Ectodermal cell (in vitro differentiated cells): ENCODE data around the gene CNTNAP5.

Experiments
- H3K27ac ChIP-seq: 2 replicates; pipeline ENCODE4 v1.7.0; 2013; ENCODE audit warnings: mild to moderate bottlenecking, low read depth, low read length; ENCODE audit not compliant: insufficient read depth, poor library complexity, severe bottlenecking
- H3K27me3 ChIP-seq: 2 replicates; pipeline ENCODE4 v1.7.0; 2013; ENCODE audit warnings: mild to moderate bottlenecking, low read length; ENCODE audit not compliant: insufficient read depth, control insufficient read depth, poor library complexity, severe bottlenecking
- H3K36me3 ChIP-seq: one replicate; pipeline ENCODE4 v1.7.0; 2013; ENCODE audit warnings: low read length; ENCODE audit not compliant: control insufficient read depth, insufficient read depth
- H3K4me1 ChIP-seq: one replicate; pipeline ENCODE4 v1.7.0; 2013; ENCODE audit warnings: low read length; ENCODE audit not compliant: control insufficient read depth, insufficient read depth
- H3K4me3 ChIP-seq: 2 replicates; pipeline ENCODE4 v1.7.0; 2013; ENCODE audit warnings: low read depth, low read length, control low read depth; ENCODE audit not compliant: insufficient read depth
- H3K9me3 ChIP-seq: 2 replicates; pipeline ENCODE4 v1.7.0; 2013; ENCODE audit warnings: mild to moderate bottlenecking, low read length, moderate library complexity; ENCODE audit not compliant: control insufficient read depth
- WGBS, 2 experiments: methylation state at CpG; one replicate each; pipeline ENCODE4 v1.1.7; 2013; ENCODE audit warnings: missing lambda C conversion rate in 2 of 2; 5-methylcytosine and 5-hydroxymethylcytosine counted together

The CNTNAP5 gene

GRCh38 chr2:124832521-124832920 is 807.4 kb downstream of the CNTNAP5 start:
- no peaks in the 10 kb centered on the region for H3K9me3 ChIP-seq
- no peaks in the 10 kb centered on the region for H3K27me3 ChIP-seq
- no peaks in the 10 kb centered on the region for H3K36me3 ChIP-seq
- H3K27ac ChIP-seq = no peak overlapping the region
- 78% methylated on average over 2 of the region's 2 CpGs; no CpG with 5 or more reads in 1 of the 2 experiments for WGBS, 2 experiments
- H3K4me3 ChIP-seq = no peak overlapping the region
- H3K4me1 ChIP-seq = no peaks in the 10 kb centered on the region

DNA sequence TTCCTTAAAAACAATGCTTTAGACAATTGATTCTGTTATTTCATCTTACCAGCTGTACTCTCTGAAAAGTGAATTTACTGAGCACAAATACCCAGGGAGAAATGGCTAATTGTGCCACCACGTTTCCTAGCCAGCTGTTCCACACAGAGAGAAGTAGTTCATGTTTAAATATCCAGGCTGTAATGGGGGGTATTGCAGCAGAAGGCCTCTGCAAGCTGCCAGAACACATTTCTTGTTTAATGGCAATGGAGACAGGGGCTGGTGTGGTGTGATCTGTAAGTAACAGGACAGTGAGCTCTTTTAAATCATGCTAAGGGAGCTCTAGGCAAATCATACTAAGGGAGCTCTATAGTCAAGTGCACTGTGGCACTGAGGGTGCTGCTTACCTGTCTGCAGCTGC is 809.2 kb downstream of the CNTNAP5 start:
- Histone ChIP-seq H3K27me3 (no peaks in the 10 kb centered on the region), H3K4me3 (no peak overlapping the region), H3K27ac (no peak overlapping the region), H3K9me3 (no peaks in the 10 kb centered on the region), H3K36me3 (no peaks in the 10 kb centered on the region), H3K4me1 (no peaks in the 10 kb centered on the region)
- WGBS, 2 experiments = 82 to 91% methylated on average over 1 of the region's 1 CpG

DNA sequence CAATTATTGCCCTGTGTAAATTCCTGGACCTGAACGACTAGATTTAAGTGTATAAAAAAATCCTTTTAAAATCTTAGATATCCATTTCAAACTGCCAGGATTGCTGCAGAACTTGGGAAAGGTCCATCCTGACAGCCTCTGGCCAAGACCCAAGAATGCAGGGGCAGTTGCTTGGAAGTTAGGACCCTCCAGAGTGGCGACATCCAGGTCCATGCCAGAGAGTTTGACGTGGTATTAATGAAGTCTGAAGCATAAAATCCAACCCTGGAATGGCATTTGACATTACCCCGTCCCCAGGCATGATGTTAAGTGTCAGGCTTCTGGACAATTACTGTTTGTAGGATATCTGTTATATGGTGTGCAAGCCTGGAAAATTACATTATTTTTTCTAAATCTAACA is 810.2 kb downstream of the CNTNAP5 start:
- WGBS, 2 experiments = 95 to 97% methylated on average over 4 of the region's 4 CpGs
- Histone ChIP-seq H3K27me3 (no peaks in the 10 kb centered on the region), H3K36me3 (no peaks in the 10 kb centered on the region), H3K27ac (no peak overlapping the region), H3K4me3 (no peak overlapping the region), H3K9me3 (no peaks in the 10 kb centered on the region), H3K4me1 (no peaks in the 10 kb centered on the region)

GRCh38 chr2:124836416-124836815 is 811.3 kb downstream of the CNTNAP5 start:
- 90 to 94% methylated on average over 2 to 3 of the region's 3 CpGs for WGBS, 2 experiments
- Histone ChIP-seq H3K27ac (no peak overlapping the region), H3K36me3 (no peaks in the 10 kb centered on the region), H3K4me1 (no peaks in the 10 kb centered on the region), H3K27me3 (no peaks in the 10 kb centered on the region), H3K4me3 (no peak overlapping the region), H3K9me3 (no peaks in the 10 kb centered on the region)

- no peaks in the 10 kb centered on the region for H3K27me3 ChIP-seq
- H3K36me3 ChIP-seq = no peaks in the 10 kb centered on the region
- H3K9me3 ChIP-seq = no peaks in the 10 kb centered on the region
- WGBS, 2 experiments = 91 to 95% methylated on average over 2 of the region's 2 CpGs
- H3K4me3 ChIP-seq = no peak overlapping the region
- H3K27ac ChIP-seq = no peak overlapping the region
- H3K4me1 ChIP-seq = no peaks in the 10 kb centered on the region
Measured at GRCh38 chr2:124837496-124837895, 812.4 kb downstream of the CNTNAP5 start.

DNA sequence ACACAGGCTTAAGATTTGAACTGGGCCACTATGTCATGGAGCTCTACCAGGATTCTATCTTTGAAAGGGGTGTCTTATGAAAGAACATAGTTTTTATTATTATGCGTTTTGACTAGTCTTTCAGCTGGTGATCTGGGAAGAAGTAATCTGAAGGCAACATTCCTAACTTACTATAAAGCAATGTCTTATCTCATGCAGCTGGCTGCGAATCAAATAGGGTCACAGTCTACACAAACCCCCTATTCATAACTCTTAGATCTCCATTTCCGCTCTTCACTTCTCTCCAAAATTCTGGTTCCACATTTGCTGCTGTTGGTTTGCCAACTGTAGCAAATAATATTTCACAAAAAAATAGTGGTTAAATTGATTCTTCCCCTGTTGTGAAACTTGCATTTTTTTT is 813.3 kb downstream of the CNTNAP5 start:
- 95 to 96% methylated on average over 2 to 3 of the region's 3 CpGs for WGBS, 2 experiments

GRCh38 chr2:124867247-124867646 is 842.2 kb downstream of the CNTNAP5 start:
- Histone ChIP-seq H3K36me3 (no peaks in the 10 kb centered on the region), H3K9me3 (no peaks in the 10 kb centered on the region), H3K27ac (no peak overlapping the region), H3K27me3 (no peaks in the 10 kb centered on the region), H3K4me3 (no peak overlapping the region), H3K4me1 (no peaks in the 10 kb centered on the region)
- 89 to 96% methylated on average over 3 of the region's 3 CpGs for WGBS, 2 experiments

More for the DNA sequence above, 813.3 kb downstream of the CNTNAP5 start:
- Histone ChIP-seq H3K4me1 (no peaks in the 10 kb centered on the region), H3K27me3 (no peaks in the 10 kb centered on the region), H3K9me3 (no peaks in the 10 kb centered on the region), H3K36me3 (no peaks in the 10 kb centered on the region), H3K27ac (no peak overlapping the region), H3K4me3 (no peak overlapping the region)

DNA sequence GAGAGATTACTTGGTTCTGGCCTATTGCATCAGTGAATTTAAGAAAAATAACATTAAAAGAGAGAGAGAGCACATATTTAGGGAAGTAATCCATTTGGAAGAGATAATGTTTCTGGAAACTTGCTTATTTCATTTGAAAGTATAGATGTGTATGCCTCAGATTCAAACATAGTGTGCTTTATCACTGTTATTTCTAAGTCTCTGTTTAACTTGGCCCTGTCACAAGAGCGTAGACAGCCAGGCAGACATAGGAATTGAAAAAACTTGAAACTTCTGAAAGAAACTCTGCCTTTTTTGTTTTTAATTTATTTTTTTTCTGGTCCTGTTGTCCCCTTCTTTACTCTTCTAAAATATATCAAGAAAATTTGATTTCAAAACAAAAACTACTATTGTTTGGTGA is 849.1 kb downstream of the CNTNAP5 start:
- Histone ChIP-seq H3K4me1 (no peaks in the 10 kb centered on the region), H3K36me3 (no peaks in the 10 kb centered on the region), H3K4me3 (no peak overlapping the region), H3K9me3 (no peaks in the 10 kb centered on the region), H3K27me3 (no peaks in the 10 kb centered on the region), H3K27ac (no peak overlapping the region)
- 88 to 100% methylated on average over 1 of the region's 1 CpG for WGBS, 2 experiments

DNA sequence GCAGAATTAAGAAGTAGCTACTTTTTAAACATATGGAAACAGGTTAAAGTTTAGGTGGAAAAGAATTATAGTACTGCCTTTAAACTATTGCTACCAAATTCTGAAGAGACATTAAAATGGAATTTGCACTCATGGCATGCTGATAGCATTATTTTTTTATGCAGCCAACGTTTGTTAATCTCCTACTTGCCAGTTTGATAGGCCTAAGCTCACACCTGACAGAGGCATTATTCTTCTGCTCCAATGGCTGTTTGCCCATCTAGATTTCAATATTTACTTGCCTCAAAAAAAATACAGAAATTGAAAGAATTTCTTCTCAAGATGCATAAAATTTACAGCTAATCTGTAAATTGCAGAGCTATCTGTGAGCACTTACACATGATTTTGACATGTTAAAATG is 849.6 kb downstream of the CNTNAP5 start:
- no peaks in the 10 kb centered on the region for H3K36me3 ChIP-seq
- no peak overlapping the region for H3K4me3 ChIP-seq
- H3K9me3 ChIP-seq = no peaks in the 10 kb centered on the region
- no peak overlapping the region for H3K27ac ChIP-seq
- WGBS, 2 experiments = 86 to 88% methylated on average over 1 of the region's 1 CpG
- H3K27me3 ChIP-seq = no peaks in the 10 kb centered on the region
- no peaks in the 10 kb centered on the region for H3K4me1 ChIP-seq

DNA sequence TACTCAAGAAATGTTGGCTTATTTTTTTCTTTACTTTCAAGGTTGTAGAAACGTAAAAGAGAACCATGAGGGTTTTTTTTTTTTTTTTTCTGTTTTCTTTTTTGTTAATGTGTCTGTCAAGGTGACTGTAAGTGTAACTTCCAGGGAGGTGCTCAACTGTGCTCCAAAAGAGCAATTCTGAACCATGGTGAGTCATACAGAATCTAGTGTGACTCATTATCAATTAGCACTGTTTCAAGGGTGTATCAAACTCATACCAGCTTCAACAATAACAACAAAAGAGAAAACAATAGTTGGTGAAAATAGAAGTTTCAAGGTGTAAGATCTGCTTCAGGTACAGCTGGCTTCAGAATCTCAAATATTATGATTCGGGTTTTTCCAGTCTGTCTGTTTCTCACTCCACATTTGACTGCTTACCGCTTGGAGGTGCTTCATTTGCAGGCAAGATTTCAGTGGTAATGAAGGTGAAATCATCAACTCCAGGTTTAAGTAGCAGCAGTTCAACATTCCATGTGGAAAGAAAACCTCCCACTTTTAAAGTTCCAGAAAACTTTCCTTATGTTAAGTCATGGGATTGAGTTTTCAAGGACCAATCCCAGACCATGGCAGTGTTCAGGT is 850.6 kb downstream of the CNTNAP5 start:
- Histone ChIP-seq H3K36me3 (no peaks in the 10 kb centered on the region), H3K4me1 (no peaks in the 10 kb centered on the region), H3K4me3 (no peak overlapping the region), H3K27me3 (no peaks in the 10 kb centered on the region), H3K27ac (no peak overlapping the region), H3K9me3 (no peaks in the 10 kb centered on the region)
- WGBS, 2 experiments = 93 to 94% methylated on average over 3 of the region's 3 CpGs

GRCh38 chr2:124877141-124877577 is 852.1 kb downstream of the CNTNAP5 start:
- Histone ChIP-seq H3K36me3 (no peaks in the 10 kb centered on the region), H3K9me3 (no peaks in the 10 kb centered on the region), H3K27ac (no peak overlapping the region), H3K4me1 (no peaks in the 10 kb centered on the region), H3K27me3 (no peaks in the 10 kb centered on the region), H3K4me3 (no peak overlapping the region)
- WGBS, 2 experiments = 92 to 97% methylated on average over 3 to 4 of the region's 4 CpGs
